Esophagus muscularis mucosa (tissue), 3 donors: ENCODE measurements around the gene CRACDL.

Source experiments
- CTCF ChIP-seq, 3 experiments: fragments of 200-600 bp in 2 of 3; fragments of 450-650 bp in 1 of 3; sonication (generic) in 2 of 3; IDR thresholded peaks; one replicate each; pipeline ENCODE4 v1.5.1; 2017 to 2019; ENCODE audit warnings: antibody characterized with exemption in 3 of 3, mild to moderate bottlenecking in 2 of 3, moderate library complexity in 1 of 3
- POLR2A ChIP-seq: fragments of 450-650 bp; IDR thresholded peaks from one replicate; pipeline ENCODE4 v1.6.1; 2017; ENCODE audit warnings: antibody characterized with exemption, moderate library complexity, mild to moderate bottlenecking, low read depth

GRCh38 chr2:98908931-98909316, 27.1 kb downstream of the CRACDL start:
- TF ChIP-seq CTCF (IDR thresholded peaks at IDR 0.05) (no peak), POLR2A (no peak)
